ENCODE measurements around the gene LRGUK.

The LRGUK gene

DNA sequence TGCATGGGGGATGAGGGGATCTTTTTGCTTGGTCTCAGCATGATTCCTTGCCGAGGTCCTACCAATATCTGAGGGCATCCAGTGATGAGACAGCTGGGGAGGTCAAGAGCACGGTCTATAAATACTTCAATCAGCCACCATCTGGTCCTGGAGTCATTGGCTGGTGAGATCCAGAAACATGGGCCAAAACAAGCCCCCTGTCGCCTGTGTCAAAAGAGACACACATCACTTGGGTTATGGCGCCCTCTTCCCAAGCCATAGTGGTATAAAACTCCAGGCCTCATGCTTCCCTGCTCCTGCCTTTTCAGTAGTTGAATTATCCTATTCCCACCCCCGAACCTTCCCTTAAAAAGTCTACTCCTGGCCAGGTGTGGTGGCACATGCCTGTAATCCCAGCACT, 128.7 kb downstream of the LRGUK start:
- Histone ChIP-seq H3K9ac (ENCODE audit: insufficient read length) (no peak overlapping the region), H3K9me3 (ENCODE audit: low read depth, low read length) (no peaks in the 10 kb centered on the region), H3K27ac (no peak overlapping the region), H3K4me3 (no peak overlapping the region), H3K36me3 (ENCODE audit: insufficient read depth, low read length) (no peaks in the 10 kb centered on the region)
- DNase-seq (ENCODE audit: low read depth, low spot score) = no peak
- TF ChIP-seq POLR2AphosphoS5 (IDR thresholded peaks at IDR 0.05; ENCODE audit: borderline replicate concordance, low read depth, low read length) (no peak), FOXP2 (optimal IDR thresholded peaks at IDR 0.05; ENCODE audit: control extremely low read depth, extremely low read length, insufficient read depth) (no peak), EZH2 (IDR thresholded peaks at IDR 0.05) (no peak)

DNA sequence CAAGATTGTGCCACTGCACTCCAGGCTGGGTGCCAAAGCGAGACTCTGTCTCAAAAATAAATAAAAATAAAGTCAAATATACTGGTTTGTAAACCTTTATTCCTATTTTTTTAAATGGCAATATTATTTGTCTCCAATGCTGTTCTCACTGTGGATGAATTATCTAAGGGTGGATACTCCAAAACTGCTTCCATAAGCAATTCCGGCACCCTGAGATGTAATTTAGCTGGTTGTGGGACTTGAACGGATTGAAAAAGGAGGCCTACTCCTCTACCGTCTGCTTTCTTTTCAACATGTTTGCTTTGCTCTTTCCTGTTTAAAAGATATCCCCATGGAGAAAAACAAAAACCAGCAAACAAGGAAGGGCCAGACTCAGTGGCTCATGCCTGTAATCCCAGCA, 135.2 kb downstream of the LRGUK start:
- TF ChIP-seq FOXP2 (optimal IDR thresholded peaks at IDR 0.05; ENCODE audit: control extremely low read depth, extremely low read length, insufficient read depth) (no peak), POLR2AphosphoS5 (IDR thresholded peaks at IDR 0.05; ENCODE audit: borderline replicate concordance, low read depth, low read length) (no peak), EZH2 (IDR thresholded peaks at IDR 0.05) (no peak)
- Histone ChIP-seq H3K9ac (ENCODE audit: insufficient read length) (no peak overlapping the region), H3K36me3 (ENCODE audit: insufficient read depth, low read length) (no peaks in the 10 kb centered on the region), H3K9me3 (ENCODE audit: low read depth, low read length) (no peaks in the 10 kb centered on the region), H3K27ac (no peak overlapping the region), H3K4me3 (no peak overlapping the region)
- DNase-seq (ENCODE audit: low read depth, low spot score) = no peak

DNA sequence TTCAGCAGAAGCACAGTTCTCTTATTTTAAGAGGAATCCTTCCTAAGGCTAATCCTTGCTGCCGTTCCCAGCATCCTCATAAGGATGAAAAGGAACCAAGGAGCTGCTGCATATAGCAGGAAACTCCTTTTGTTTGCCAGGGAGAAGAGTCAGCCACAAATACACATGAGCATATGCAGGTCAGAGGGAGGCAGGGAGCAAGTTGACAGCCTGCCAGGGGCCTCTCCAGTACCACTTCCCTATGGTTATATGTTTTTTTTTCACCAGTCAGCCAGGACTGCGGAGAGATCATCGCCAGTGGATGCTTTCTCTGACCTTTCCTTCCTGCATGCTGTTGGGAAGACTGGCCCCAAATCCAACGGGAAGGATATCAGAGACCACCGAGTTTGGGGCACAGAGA, 149.8 kb downstream of the LRGUK start:
- DNase-seq (ENCODE audit: low read depth, low spot score) = no peak
- no peak overlapping the region for H3K4me3 ChIP-seq
- no peak overlapping the region for H3K9ac ChIP-seq (ENCODE audit: insufficient read length)
- no peak overlapping the region for H3K27ac ChIP-seq
- no peaks in the 10 kb centered on the region for H3K36me3 ChIP-seq (ENCODE audit: insufficient read depth, low read length)
- no peaks in the 10 kb centered on the region for H3K9me3 ChIP-seq (ENCODE audit: low read depth, low read length)
- TF ChIP-seq POLR2AphosphoS5 (IDR thresholded peaks at IDR 0.05; ENCODE audit: borderline replicate concordance, low read depth, low read length) = no peak
- no peak for TF ChIP-seq EZH2 (IDR thresholded peaks at IDR 0.05)
- no peak for TF ChIP-seq FOXP2 (optimal IDR thresholded peaks at IDR 0.05; ENCODE audit: control extremely low read depth, extremely low read length, insufficient read depth)

DNA sequence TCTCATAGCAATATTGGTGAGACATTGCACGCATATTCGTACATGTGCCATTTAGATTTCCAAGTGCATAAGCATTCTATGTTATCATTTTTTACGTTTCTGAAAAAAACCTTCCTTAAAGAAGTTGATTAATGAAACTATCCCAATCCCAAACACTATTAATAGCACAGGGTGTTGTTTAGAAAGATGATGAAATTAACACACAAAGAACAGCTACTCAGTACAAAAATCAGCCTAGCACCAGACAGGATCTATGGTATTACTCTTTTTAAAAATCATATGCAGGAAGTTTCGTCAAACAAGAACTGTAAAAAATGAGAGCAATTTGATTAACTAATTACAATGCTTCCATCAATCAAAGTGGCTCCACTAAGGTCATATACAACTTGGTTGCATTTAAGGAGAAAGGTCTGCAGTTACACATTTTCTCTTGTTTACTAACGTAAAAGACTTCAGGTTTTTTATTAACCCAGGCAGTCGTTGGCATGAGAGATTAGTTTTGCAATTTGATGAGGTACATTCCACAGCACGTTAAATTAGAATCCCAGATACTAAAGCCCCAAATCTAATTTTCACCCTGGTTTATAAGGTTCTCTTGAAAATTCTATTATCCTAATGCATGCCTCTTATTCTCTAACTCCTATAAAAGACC, 151.5 kb downstream of the LRGUK start:
- H3K27ac ChIP-seq = no peak overlapping the region
- no peak overlapping the region for H3K4me3 ChIP-seq
- no peaks in the 10 kb centered on the region for H3K36me3 ChIP-seq (ENCODE audit: insufficient read depth, low read length)
- no peak overlapping the region for H3K9ac ChIP-seq (ENCODE audit: insufficient read length)
- no peaks in the 10 kb centered on the region for H3K9me3 ChIP-seq (ENCODE audit: low read depth, low read length)
- DNase-seq (ENCODE audit: low read depth, low spot score) = no peak
- TF ChIP-seq POLR2AphosphoS5 (IDR thresholded peaks at IDR 0.05; ENCODE audit: borderline replicate concordance, low read depth, low read length) (no peak), EZH2 (IDR thresholded peaks at IDR 0.05) (no peak), FOXP2 (optimal IDR thresholded peaks at IDR 0.05; ENCODE audit: control extremely low read depth, extremely low read length, insufficient read depth) (no peak)

DNA sequence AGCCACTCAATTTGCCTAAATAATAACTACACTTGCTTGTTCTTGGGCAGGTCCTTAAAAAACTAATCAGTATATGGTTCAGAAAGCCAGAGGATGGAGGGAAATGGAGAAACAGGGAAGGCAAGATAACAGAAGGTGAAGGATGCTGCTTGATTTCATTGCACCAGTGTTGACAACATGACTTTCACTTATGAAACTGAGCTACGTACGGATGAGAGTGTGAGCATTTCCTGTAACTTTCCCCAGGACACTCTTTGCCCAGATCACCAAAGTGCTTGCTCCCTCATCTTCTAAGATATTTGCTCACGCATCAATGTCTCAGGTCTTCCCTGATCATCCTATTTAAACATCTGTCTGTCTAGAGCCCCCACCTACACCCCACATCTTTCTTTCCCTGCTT, 152.2 kb downstream of the LRGUK start:
- Histone ChIP-seq H3K9ac (ENCODE audit: insufficient read length) (no peak overlapping the region), H3K36me3 (ENCODE audit: insufficient read depth, low read length) (no peaks in the 10 kb centered on the region), H3K27ac (no peak overlapping the region), H3K9me3 (ENCODE audit: low read depth, low read length) (no peaks in the 10 kb centered on the region), H3K4me3 (no peak overlapping the region)
- TF ChIP-seq EZH2 (IDR thresholded peaks at IDR 0.05) = no peak
- TF ChIP-seq FOXP2 (optimal IDR thresholded peaks at IDR 0.05; ENCODE audit: control extremely low read depth, extremely low read length, insufficient read depth) = no peak
- no peak for TF ChIP-seq POLR2AphosphoS5 (IDR thresholded peaks at IDR 0.05; ENCODE audit: borderline replicate concordance, low read depth, low read length)
- no peak for DNase-seq (ENCODE audit: low read depth, low spot score)

DNA sequence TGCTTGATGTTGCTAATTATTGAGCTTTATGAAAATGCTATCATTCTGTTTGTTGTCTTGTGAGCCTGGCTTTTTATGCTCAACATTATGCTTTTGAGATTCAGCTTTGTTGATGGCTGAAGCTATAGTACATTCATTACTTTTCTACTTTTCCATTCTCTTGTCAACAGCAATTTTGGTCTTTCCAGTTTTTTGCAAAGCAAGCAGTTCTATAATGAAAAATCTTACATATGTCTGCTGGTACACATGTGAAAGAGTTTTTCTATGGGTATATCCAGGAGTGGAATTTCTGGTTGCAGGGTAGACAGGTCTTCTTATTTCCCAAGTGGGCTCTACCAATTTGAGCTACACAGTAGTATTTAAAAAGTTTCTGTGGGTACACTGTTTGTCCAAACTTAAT, 152.8 kb downstream of the LRGUK start:
- H3K36me3 ChIP-seq (ENCODE audit: insufficient read depth, low read length) = no peaks in the 10 kb centered on the region
- no peaks in the 10 kb centered on the region for H3K9me3 ChIP-seq (ENCODE audit: low read depth, low read length)

DNA sequence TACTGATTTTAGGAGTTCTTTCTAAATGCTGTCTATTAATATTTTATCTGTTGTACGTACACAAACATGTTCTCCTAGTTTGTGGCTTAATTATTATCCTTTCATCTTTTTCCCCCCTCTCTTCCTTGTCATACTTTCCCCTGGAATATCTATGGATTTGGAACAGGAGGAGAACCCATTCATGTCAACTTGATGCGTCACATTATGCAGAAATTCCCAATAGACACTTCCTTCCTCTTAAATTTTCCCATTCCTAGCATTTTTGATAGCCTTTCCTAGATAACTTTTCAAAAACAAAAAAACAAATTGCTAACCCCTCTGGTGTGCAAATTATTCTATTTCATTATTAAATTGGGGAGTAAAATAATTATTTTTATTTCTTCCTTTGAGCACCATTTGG, 153.4 kb downstream of the LRGUK start:
- no peak overlapping the region for H3K4me3 ChIP-seq
- DNase-seq (ENCODE audit: low read depth, low spot score) = no peak
- no peaks in the 10 kb centered on the region for H3K36me3 ChIP-seq (ENCODE audit: insufficient read depth, low read length)
- TF ChIP-seq POLR2AphosphoS5 (IDR thresholded peaks at IDR 0.05; ENCODE audit: borderline replicate concordance, low read depth, low read length) (no peak), EZH2 (IDR thresholded peaks at IDR 0.05) (no peak)
- no peak overlapping the region for H3K27ac ChIP-seq
- H3K9ac ChIP-seq (ENCODE audit: insufficient read length) = no peak overlapping the region
- no peaks in the 10 kb centered on the region for H3K9me3 ChIP-seq (ENCODE audit: low read depth, low read length)

More for the DNA sequence above, 152.8 kb downstream of the LRGUK start:
- no peak overlapping the region for H3K9ac ChIP-seq (ENCODE audit: insufficient read length)
- H3K27ac ChIP-seq = no peak overlapping the region
- H3K4me3 ChIP-seq = no peak overlapping the region
- DNase-seq (ENCODE audit: low read depth, low spot score) = no peak
- TF ChIP-seq EZH2 (IDR thresholded peaks at IDR 0.05) (no peak), POLR2AphosphoS5 (IDR thresholded peaks at IDR 0.05; ENCODE audit: borderline replicate concordance, low read depth, low read length) (no peak)

DNA sequence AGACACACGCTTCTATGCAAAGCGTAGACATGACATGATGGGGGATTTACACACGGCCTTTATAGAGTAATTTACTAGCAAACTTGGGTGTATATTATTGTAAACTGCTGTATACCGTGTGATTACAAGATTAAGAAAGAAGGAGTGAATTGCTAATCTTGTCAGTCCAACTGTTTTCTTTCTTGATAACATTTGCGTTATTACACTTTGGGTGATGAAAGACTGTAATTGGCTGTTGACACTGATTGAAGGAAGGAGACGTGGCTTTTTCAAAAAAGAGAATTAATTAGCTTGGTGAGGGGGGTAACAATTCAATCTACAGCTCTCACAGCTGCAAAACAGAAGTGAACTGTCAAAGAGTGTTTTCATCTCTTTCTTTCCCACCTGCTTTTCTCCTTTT, 156.9 kb downstream of the LRGUK start:
- H3K9me3 ChIP-seq (ENCODE audit: low read depth, low read length) = no peaks in the 10 kb centered on the region
- no peak for DNase-seq (ENCODE audit: low read depth, low spot score)
- TF ChIP-seq POLR2AphosphoS5 (IDR thresholded peaks at IDR 0.05; ENCODE audit: borderline replicate concordance, low read depth, low read length) = no peak
- no peak for TF ChIP-seq EZH2 (IDR thresholded peaks at IDR 0.05)
- TF ChIP-seq FOXP2 (optimal IDR thresholded peaks at IDR 0.05; ENCODE audit: control extremely low read depth, extremely low read length, insufficient read depth) = no peak
- no peak overlapping the region for H3K4me3 ChIP-seq
- no peaks in the 10 kb centered on the region for H3K36me3 ChIP-seq (ENCODE audit: insufficient read depth, low read length)
- H3K27ac ChIP-seq = no peak overlapping the region
- H3K9ac ChIP-seq (ENCODE audit: insufficient read length) = no peak overlapping the region

DNA sequence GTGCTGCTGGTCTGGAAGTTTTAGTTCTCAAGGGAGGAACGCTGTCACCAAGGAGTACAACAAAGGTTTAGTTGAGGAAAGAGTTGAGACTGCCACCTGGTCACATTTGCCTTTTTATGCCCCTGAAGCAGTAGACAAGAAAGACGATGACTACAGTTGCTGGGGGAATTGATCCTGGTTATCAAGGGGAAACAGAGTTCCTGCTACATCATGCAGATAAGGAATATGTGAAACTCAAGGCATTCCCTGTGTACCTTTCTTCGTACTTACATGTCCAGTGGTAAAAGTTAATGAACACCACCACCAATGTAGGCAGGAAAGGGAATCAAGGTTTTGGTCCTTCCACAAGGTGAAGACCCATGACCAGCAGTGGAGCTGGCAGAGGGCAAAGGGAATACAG, 157.8 kb downstream of the LRGUK start:
- no peaks in the 10 kb centered on the region for H3K36me3 ChIP-seq (ENCODE audit: insufficient read depth, low read length)
- TF ChIP-seq FOXP2 (optimal IDR thresholded peaks at IDR 0.05; ENCODE audit: control extremely low read depth, extremely low read length, insufficient read depth) (no peak), EZH2 (IDR thresholded peaks at IDR 0.05) (no peak), POLR2AphosphoS5 (IDR thresholded peaks at IDR 0.05; ENCODE audit: borderline replicate concordance, low read depth, low read length) (no peak)
- no peak for DNase-seq (ENCODE audit: low read depth, low spot score)

More for the DNA sequence above, 157.8 kb downstream of the LRGUK start:
- H3K9ac ChIP-seq (ENCODE audit: insufficient read length) = no peak overlapping the region
- no peak overlapping the region for H3K4me3 ChIP-seq
- H3K27ac ChIP-seq = no peak overlapping the region
- no peaks in the 10 kb centered on the region for H3K9me3 ChIP-seq (ENCODE audit: low read depth, low read length)
